Measurements from ENCODE around the gene KLRK1.

DNA sequence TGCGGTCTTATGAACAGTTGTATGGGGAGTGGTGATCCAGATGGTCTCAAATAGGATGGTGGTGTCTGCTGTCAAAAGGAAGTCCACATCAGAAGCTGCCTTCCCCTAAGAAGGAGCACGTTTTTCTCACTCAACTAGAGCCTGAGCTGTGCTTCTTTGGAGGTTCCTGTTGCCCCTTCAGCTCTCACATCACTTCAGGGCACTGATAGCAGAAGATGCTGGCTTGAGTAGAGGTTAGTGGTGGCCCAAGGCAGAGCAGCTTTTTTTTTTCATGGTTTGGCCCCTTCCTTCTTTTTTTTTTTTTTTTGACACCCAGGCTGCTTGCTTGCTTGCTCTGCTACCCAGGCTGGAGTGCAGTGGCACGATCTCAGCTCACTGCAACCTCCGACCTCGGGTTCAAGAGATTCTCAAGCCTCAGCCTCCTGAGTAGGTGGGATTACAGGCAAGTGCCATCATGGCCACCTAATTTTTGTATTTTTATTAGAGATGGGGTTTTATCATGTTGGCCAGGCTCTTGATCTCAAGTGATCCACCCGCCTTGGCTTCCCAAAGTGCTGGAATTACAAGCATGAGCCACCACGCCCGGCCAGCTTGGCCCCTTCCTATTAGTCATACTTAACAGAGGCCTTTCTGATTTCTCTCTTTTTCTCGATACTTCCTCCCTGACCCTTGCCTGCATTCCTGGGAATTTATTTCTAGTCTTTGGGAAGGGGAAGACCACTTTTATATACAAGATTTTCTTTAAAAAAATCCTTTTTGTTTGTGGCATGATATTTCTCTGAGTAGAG is 50.6 kb downstream of the KLRK1 start:
- TF ChIP-seq CTCF (IDR thresholded peaks at IDR 0.05): no peak
- no peak for TF ChIP-seq POLR2A (IDR thresholded peaks at IDR 0.05)

All from uterus (tissue), 2 donors.